GM12878 (cell line): Measurements from ENCODE around the gene GPR39. TPM values are rescaled to one million over a fixed set of nuclear protein-coding genes. Genes with fewer than 3 reads are reported as not detected.

Experiments used
- ATAC-seq: fragments of 200-7000 bp; cut with Tn5 transposase; 3 replicates; pipeline ENCODE4 v1.9.1; 2020; ENCODE audit warnings: mild to moderate bottlenecking, moderate library complexity
- BruUV-seq: library from RNA; stranded (reverse); fragments of 400-500 nt; replicated peaks from 2 replicates; lab custom pipeline; 2021; lab: Mats Ljungman, UMichigan
- CTCF ChIA-PET: fragments of 300-600 bp; sonication (Branson Sonifier 250); formaldehyde crosslinking; extraction: SDS; loops from one replicate; lab custom pipeline; 2021; ENCODE audit warnings: inconsistent platforms; lab: Yijun Ruan, JAX
- POLR2A ChIA-PET: fragments of 350-600 bp; formaldehyde crosslinking; extraction: SDS; loops from one replicate; lab custom pipeline; 2021; ENCODE audit warnings: inconsistent platforms; lab: Charles Lee
- RAD21 ChIA-PET: fragments of 300-600 bp; sonication (Branson Sonifier 250); formaldehyde crosslinking; loops from one replicate; lab custom pipeline; 2023; ENCODE audit warnings: antibody characterized with exemption; ENCODE audit not compliant: unreplicated experiment; lab: Charles Lee
- SMC1A ChIA-PET: fragments of 300-600 bp; sonication (Branson Sonifier 250); formaldehyde crosslinking; loops from one replicate; lab custom pipeline; 2023; ENCODE audit not compliant: unreplicated experiment, uncharacterized antibody; lab: Charles Lee
- DNase-seq: peaks from one replicate; pipeline ENCODE4 v3.0.0-alpha.2; 2011; ENCODE audit warnings: low read depth, low spot score
- FAIRE-seq: peaks from 3 replicates; lab custom pipeline; 2011; peaks lifted over from hg19 to GRCh38; lab: Jason Lieb, UNC
- H2AFZ ChIP-seq: 2 replicates; pipeline ENCODE4 v1.6.0; 2011; ENCODE audit warnings: low read depth, low read length, control low read depth; ENCODE audit not compliant: control insufficient read depth
- H3K27ac ChIP-seq: 2 replicates; pipeline ENCODE4 v1.5.1; 2011; ENCODE audit warnings: control low read depth; ENCODE audit not compliant: control insufficient read depth, insufficient read depth
- H3K27me3 ChIP-seq, 2 experiments: replicated peaks in 1 of 2; 2 replicates each; pipeline versions ENCODE4 v1.6.0 to v1.6.1; 2011; ENCODE audit warnings: low read length in 1 of 2; ENCODE audit not compliant: control insufficient read depth in 2 of 2, insufficient read depth in 2 of 2
- H3K36me3 ChIP-seq, 2 experiments: 2 replicates each; pipeline ENCODE4 v1.5.1; 2011; ENCODE audit warnings: low read length in 1 of 2; ENCODE audit not compliant: control insufficient read depth in 2 of 2, insufficient read depth in 2 of 2
- H3K4me1 ChIP-seq: 2 replicates; pipeline ENCODE4 v1.6.1; 2011; ENCODE audit warnings: mild to moderate bottlenecking, low read length, moderate library complexity, mixed read lengths; ENCODE audit not compliant: control insufficient read depth, insufficient read depth
- H3K4me2 ChIP-seq: 2 replicates; pipeline ENCODE4 v1.6.0; 2011; ENCODE audit warnings: control low read depth; ENCODE audit not compliant: control insufficient read depth, insufficient read depth
- H3K4me3 ChIP-seq: fragments of 200-600 bp; sonication (generic); 2 replicates; pipeline ENCODE4 v1.5.1; 2016
- H3K79me2 ChIP-seq: 2 replicates; pipeline ENCODE4 v1.6.0; 2011; ENCODE audit warnings: low read length; ENCODE audit not compliant: control insufficient read depth, insufficient read depth
- H3K9ac ChIP-seq: 2 replicates; pipeline ENCODE4 v1.8.0; 2011; ENCODE audit warnings: low read length, control low read depth, mixed read lengths; ENCODE audit not compliant: control insufficient read depth, insufficient read depth
- H3K9me3 ChIP-seq: replicated peaks from 3 replicates; pipeline ENCODE4 v1.5.1; 2011; ENCODE audit warnings: mild to moderate bottlenecking, low read length; ENCODE audit not compliant: control insufficient read depth, insufficient read depth
- H4K20me1 ChIP-seq: 2 replicates; pipeline ENCODE4 v1.6.0; 2011; ENCODE audit not compliant: control insufficient read depth, insufficient read depth
- CTCF ChIP-seq, 3 experiments: IDR thresholded peaks in 2 of 3; conservative IDR thresholded peaks in 1 of 3; 2 replicates each; pipeline ENCODE4 v1.5.1; 2011; ENCODE audit warnings: low read depth in 3 of 3, low read length in 3 of 3, mild to moderate bottlenecking in 3 of 3, control low read depth in 2 of 3, moderate library complexity in 2 of 3, inconsistent platforms in 1 of 3, mixed read lengths in 1 of 3; ENCODE audit not compliant: control insufficient read depth in 2 of 3, insufficient read depth in 1 of 3; ENCODE audit errors: extremely low read depth in 1 of 3
- EP300 ChIP-seq, 2 experiments: fragments of 150-350 bp in 1 of 2; IDR thresholded peaks; 2 replicates each; pipeline ENCODE4 v1.6.1; 2011 to 2012; ENCODE audit warnings: low read depth in 2 of 2, low read length in 2 of 2, borderline replicate concordance in 1 of 2, improper control_type of control experiment in 1 of 2, inconsistent platforms in 1 of 2; ENCODE audit not compliant: control insufficient read depth in 1 of 2
- NR2C1 ChIP-seq: fragments of 450-650 bp; IDR thresholded peaks from 2 replicates; pipeline ENCODE4 v1.6.1; 2017; ENCODE audit warnings: antibody characterized with exemption, mild to moderate bottlenecking, moderate library complexity
- PKNOX1 ChIP-seq: fragments of 450-650 bp; IDR thresholded peaks from 2 replicates; pipeline ENCODE4 v1.6.1; 2016; ENCODE audit warnings: mild to moderate bottlenecking
- WGBS: methylation state at CpG from one replicate; pipeline ENCODE4 v1.1.6; 2016; ENCODE audit warnings: low lambda C conversion rate; ENCODE audit not compliant: insufficient replicate concordance, insufficient coverage; ENCODE audit errors: missing lambda C conversion rate; 5-methylcytosine and 5-hydroxymethylcytosine counted together
- in situ Hi-C: fragments of 300-500 bp; cut with MboI; formaldehyde crosslinking; loops from 9 replicates; pipeline ENCODE4 v1.14.3; 2018; ENCODE audit warnings: mixed read lengths
- intact Hi-C: fragments of 100-400 bp; cut with micrococcal nuclease; formaldehyde crosslinking; loops from one replicate; pipeline ENCODE4 v1.14.2; 2022; ENCODE audit not compliant: unreplicated experiment
- polyA plus RNA-seq, 11 experiments: library from polyadenylated mRNA; depleted of rRNA in 4 of 11; unstranded in 6 of 11; stranded (reverse) in 5 of 11; fragments of >200 nt; fragmentation: Nextera tagmentation in 4 of 11; fragmentation: Illumina TruSeq in 1 of 11; extraction: Ambion mirVana in 4 of 11; extraction: Trizol in 1 of 11; gene quantifications; 1 replicate in 1 of 11; 2 replicates in 10 of 11; pipeline versions ENCODE4 v1.2.1 to v1.2.3, GENCODE V29; 2011 to 2016; ENCODE audit warnings: inconsistent platforms in 2 of 11, missing spikeins in 2 of 11, low read depth in 1 of 11
- total RNA-seq, 4 experiments: library from RNA; depleted of rRNA in 3 of 4; stranded (reverse); fragments of >200 nt in 3 of 4; fragmentation: Illumina TruSeq in 1 of 4; extraction: Trizol in 1 of 4; gene quantifications; 2 replicates each; pipeline versions ENCODE4 v1.2.1 to v1.2.3, GENCODE V29; 2013 to 2021

GPR39 gene
- total and polyA plus RNA-seq, 10 of the 15 experiments (the other 5 are each of a cell fraction or from before 2014, with no cell fraction given): 0.05 to 0.23 TPM; not detected in 8

DNA sequence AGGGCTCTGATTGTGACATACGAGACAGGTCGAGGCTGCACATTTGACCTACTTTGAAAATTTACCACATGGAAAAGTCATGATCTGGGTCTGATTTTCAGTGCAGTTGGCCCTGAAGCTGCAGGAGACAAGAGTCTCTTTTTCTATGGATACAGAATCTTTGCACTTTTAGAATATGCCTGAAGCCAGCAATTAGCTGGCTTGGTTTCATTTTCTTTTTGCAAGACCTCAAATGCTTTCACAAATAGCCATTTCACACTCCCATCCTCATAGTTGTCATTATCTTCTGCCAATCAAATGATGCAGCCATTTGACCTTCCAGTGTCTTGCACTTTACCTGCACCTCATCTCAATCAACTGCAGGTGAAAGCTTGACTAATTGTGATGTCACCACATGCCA, 59.0 kb downstream of the GPR39 start:
- H4K20me1 ChIP-seq: no peaks in the 10 kb centered on the region
- intact Hi-C loops: no loop called here
- 71% methylated on average over 2 of the region's 2 CpGs for WGBS
- H3K27me3 ChIP-seq: no peaks in the 10 kb centered on the region
- no peaks in the 10 kb centered on the region for H3K79me2 ChIP-seq
- no peak overlapping the region for H3K4me2 ChIP-seq
- POLR2A ChIA-PET: no interaction called here
- CTCF ChIA-PET: no interaction called here
- DNase-seq: no peak
- no peak overlapping the region for H3K4me3 ChIP-seq
- H3K27ac ChIP-seq: no peak overlapping the region
- FAIRE-seq: no peak
- BruUV-seq: no TSS peak
- H2AFZ ChIP-seq: no peak overlapping the region
- TF ChIP-seq PKNOX1 (0 out of 2 replicates have a peak, but pooled peaks have one; percentile 9), EP300 (IDR thresholded peaks at IDR 0.05; ENCODE audit: borderline replicate concordance in 1 of 2, control insufficient read depth in 1 of 2, low read depth in 2 of 2, low read length in 2 of 2) (no peak), NR2C1 (no peak), CTCF (IDR thresholded peaks at IDR 0.05 in 2 of 3, conservative IDR thresholded peaks at IDR 0.05 in 1 of 3; ENCODE audit: control insufficient read depth in 2 of 3, extremely low read depth in 1 of 3, insufficient read depth in 1 of 3, low read depth in 3 of 3, low read length in 3 of 3) (no peak)
- in situ Hi-C loops: no loop called here
- no peak for ATAC-seq
- RAD21 ChIA-PET: no interaction called here
- no peak overlapping the region for H3K9ac ChIP-seq
- no peaks in the 10 kb centered on the region for H3K36me3 ChIP-seq
- H3K4me1 ChIP-seq: no peaks in the 10 kb centered on the region
- H3K9me3 ChIP-seq: no peaks in the 10 kb centered on the region
- SMC1A ChIA-PET: no interaction called here
